Ascending aorta (tissue), 2 donors: ENCODE data around the gene CCDC85A. TPM values are rescaled to one million over a fixed set of nuclear protein-coding genes. Genes with fewer than 3 reads are reported as not detected.
"Not testable (repeated sequence)": the region's sequence is repeated elsewhere in the genome, so short reads cannot be mapped to it uniquely, and the experiment has no call there.

Experiments used
- DNase-seq, 2 donors: peaks; one replicate each; pipeline ENCODE4 v3.0.0-alpha.2; 2019; ENCODE audit warnings: low spot score in 2 of 2
- H3K27ac ChIP-seq, 2 donors: fragments of 200-600 bp; sonication (generic); one replicate each; pipeline ENCODE4 v1.5.1; 2016 to 2017; ENCODE audit warnings: mild to moderate bottlenecking in 1 of 2
- H3K27me3 ChIP-seq: fragments of 200-600 bp; sonication (generic); one replicate; pipeline ENCODE4 v1.5.1; 2017
- H3K36me3 ChIP-seq, 2 donors: fragments of 200-600 bp; sonication (generic); one replicate each; pipeline ENCODE4 v1.5.1; 2016
- H3K4me1 ChIP-seq, 2 donors: fragments of 200-600 bp; sonication (generic); one replicate each; pipeline ENCODE4 v1.5.1; 2016 to 2017; ENCODE audit warnings: mild to moderate bottlenecking in 1 of 2
- H3K4me3 ChIP-seq, 2 donors: fragments of 200-600 bp; sonication (generic); one replicate each; pipeline ENCODE4 v1.5.1; 2016 to 2017; ENCODE audit warnings: mild to moderate bottlenecking in 1 of 2
- H3K9me3 ChIP-seq, 2 donors: fragments of 200-600 bp; sonication (generic); one replicate each; pipeline ENCODE4 v1.5.1; 2016
- intact Hi-C: fragments of 100-400 bp; cut with DNase I; formaldehyde crosslinking; loops from one replicate; pipeline ENCODE4 v1.15.1; 2023
- total RNA-seq: library from RNA; depleted of rRNA; stranded (reverse); fragments of >200 nt; gene quantifications from one replicate; pipeline ENCODE4 v1.1.0, GENCODE V29; 2016
- TF ChIP-seq, protein P1 (sequence below), 3 experiments: fragments of 200-600 bp in 2 of 3; fragments of 450-650 bp in 1 of 3; sonication (generic) in 2 of 3; IDR thresholded peaks; one replicate each; pipeline ENCODE4 v1.5.1; 2016 to 2019; ENCODE audit warnings: antibody characterized with exemption in 3 of 3, mild to moderate bottlenecking in 1 of 3, moderate library complexity in 1 of 3

CCDC85A gene
- total RNA-seq, 1 donor from 2014 or later, result 15.0 TPM

GRCh38 chr2:56151841-56152240 is 31.9 kb upstream of the CCDC85A start:
- DNase-seq, result no peak
- TF ChIP-seq, protein P1, sequence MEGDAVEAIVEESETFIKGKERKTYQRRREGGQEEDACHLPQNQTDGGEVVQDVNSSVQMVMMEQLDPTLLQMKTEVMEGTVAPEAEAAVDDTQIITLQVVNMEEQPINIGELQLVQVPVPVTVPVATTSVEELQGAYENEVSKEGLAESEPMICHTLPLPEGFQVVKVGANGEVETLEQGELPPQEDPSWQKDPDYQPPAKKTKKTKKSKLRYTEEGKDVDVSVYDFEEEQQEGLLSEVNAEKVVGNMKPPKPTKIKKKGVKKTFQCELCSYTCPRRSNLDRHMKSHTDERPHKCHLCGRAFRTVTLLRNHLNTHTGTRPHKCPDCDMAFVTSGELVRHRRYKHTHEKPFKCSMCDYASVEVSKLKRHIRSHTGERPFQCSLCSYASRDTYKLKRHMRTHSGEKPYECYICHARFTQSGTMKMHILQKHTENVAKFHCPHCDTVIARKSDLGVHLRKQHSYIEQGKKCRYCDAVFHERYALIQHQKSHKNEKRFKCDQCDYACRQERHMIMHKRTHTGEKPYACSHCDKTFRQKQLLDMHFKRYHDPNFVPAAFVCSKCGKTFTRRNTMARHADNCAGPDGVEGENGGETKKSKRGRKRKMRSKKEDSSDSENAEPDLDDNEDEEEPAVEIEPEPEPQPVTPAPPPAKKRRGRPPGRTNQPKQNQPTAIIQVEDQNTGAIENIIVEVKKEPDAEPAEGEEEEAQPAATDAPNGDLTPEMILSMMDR (IDR thresholded peaks at IDR 0.05), result no peak

GRCh38 chr2:56155188-56155587 is 28.6 kb upstream of the CCDC85A start:
- no peaks in the 10 kb centered on the region for H3K9me3 ChIP-seq
- no peak overlapping the region for H3K4me3 ChIP-seq
- H3K27me3 ChIP-seq, result no peaks in the 10 kb centered on the region
- no peak overlapping the region for H3K27ac ChIP-seq
- intact Hi-C loops, result no loop called here
- TF ChIP-seq, protein P1 (IDR thresholded peaks at IDR 0.05), result no peak
- no peaks in the 10 kb centered on the region for H3K36me3 ChIP-seq
- H3K4me1 ChIP-seq, result no peaks in the 10 kb centered on the region
- no peak for DNase-seq

More at GRCh38 chr2:56151841-56152240, 31.9 kb upstream of the CCDC85A start:
- Histone ChIP-seq H3K27me3 (no peaks in the 10 kb centered on the region), H3K4me1 (no peaks in the 10 kb centered on the region), H3K27ac (no peak overlapping the region), H3K9me3 (no peaks in the 10 kb centered on the region), H3K36me3 (no peaks in the 10 kb centered on the region), H3K4me3 (no peak overlapping the region)
- intact Hi-C loops, result no loop called here

GRCh38 chr2:56159875-56160274 is 23.9 kb upstream of the CCDC85A start:
- DNase-seq, result not testable (repeated sequence)

DNA sequence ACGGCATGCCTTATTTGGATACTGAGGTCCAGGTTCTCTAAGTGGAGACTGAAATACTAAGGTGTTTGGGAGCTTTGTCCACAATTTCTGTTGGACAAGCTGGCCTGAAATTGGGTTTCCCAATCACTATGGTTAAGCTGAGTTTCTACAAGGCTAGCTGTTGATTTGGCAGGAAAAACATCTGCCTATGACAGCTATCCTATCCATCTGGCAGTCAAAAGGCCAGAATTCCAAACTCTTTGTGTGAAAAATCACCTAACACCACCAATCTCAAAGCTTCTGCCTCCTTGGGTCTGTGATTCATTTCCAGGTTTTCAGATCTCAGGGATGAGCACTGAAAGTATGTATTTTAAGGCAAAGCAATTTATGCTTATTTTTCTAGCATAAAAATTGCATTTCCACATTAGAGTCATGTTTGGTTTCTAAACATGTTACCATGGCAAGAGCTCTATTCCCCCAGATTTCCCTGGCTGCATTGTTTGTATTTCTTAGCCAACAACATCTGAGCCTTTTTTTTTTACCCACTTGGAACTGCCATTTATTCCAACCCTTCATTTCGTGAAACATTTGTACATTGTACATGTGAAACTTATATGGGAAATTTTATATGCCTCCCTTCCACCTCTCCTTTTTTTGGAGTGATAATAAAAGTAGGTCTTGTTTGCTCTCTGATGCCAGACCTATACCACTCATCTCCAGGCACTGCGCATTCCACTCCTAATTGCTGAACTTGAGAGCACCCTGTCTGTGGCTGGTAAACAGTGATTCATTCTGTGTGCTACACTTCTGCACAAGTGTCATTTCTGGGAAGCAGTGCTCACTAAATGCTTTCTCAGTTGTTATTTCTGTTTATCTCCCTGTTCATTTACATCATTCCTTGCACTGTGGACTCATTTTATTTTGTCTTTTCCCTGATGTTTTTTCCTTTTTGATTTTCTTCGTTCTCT is 15.9 kb upstream of the CCDC85A start:
- no peaks in the 10 kb centered on the region for H3K4me1 ChIP-seq
- intact Hi-C loops, result no loop called here
- no peak overlapping the region for H3K27ac ChIP-seq
- H3K4me3 ChIP-seq, result no peak overlapping the region
- H3K9me3 ChIP-seq, result no peaks in the 10 kb centered on the region
- no peak for DNase-seq
- H3K27me3 ChIP-seq, result no peaks in the 10 kb centered on the region
- H3K36me3 ChIP-seq, result no peaks in the 10 kb centered on the region
- TF ChIP-seq, protein P1 (IDR thresholded peaks at IDR 0.05), result no peak

More at GRCh38 chr2:56159875-56160274, 23.9 kb upstream of the CCDC85A start:
- H3K4me1 ChIP-seq, H3K4me3 ChIP-seq, H3K36me3 ChIP-seq, H3K9me3 ChIP-seq, H3K27me3 ChIP-seq, H3K27ac ChIP-seq, intact Hi-C loops: not testable (repeated sequence)

GRCh38 chr2:56169521-56169920 is 14.3 kb upstream of the CCDC85A start:
- no peak overlapping the region for H3K4me3 ChIP-seq
- no peaks in the 10 kb centered on the region for H3K9me3 ChIP-seq
- H3K27me3 ChIP-seq, result no peaks in the 10 kb centered on the region
- intact Hi-C loops, result no loop called here
- TF ChIP-seq, protein P1 (IDR thresholded peaks at IDR 0.05), result no peak
- DNase-seq, result no peak
- no peak overlapping the region for H3K27ac ChIP-seq
- H3K4me1 ChIP-seq, result no peaks in the 10 kb centered on the region
- no peaks in the 10 kb centered on the region for H3K36me3 ChIP-seq

DNA sequence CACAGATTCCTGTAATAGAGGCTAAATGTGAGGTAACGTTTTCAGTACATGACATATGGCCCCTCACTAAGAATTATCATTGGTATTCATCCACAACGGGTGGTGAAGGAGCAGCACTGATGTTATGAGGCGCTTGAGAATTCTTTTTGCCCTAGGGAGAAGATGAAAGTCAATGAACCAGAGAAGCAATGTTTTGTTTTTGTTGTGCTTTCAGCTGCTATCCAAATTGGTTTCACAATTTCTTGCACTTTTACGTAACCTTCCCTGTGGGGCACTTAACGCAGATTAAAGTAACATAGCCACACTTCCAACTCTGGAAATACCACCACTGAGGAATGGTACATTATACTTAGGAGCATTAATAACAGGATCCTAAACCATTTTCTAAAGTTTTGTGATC is 13.3 kb upstream of the CCDC85A start:
- Histone ChIP-seq H3K4me3 (no peak overlapping the region), H3K9me3 (no peaks in the 10 kb centered on the region), H3K36me3 (no peaks in the 10 kb centered on the region), H3K27me3 (no peaks in the 10 kb centered on the region), H3K4me1 (no peaks in the 10 kb centered on the region), H3K27ac (no peak overlapping the region)
- TF ChIP-seq, protein P1 (IDR thresholded peaks at IDR 0.05), result no peak
- intact Hi-C loops, result no loop called here
- DNase-seq, result no peak
